SJSA1 (cell line): ENCODE results near the gene AKAP7. TPM values are rescaled to one million over a fixed set of nuclear protein-coding genes. Genes with fewer than 3 reads are reported as not detected.
"Not testable (repeated sequence)": the region's sequence is repeated elsewhere in the genome, so short reads cannot be mapped to it uniquely, and the experiment has no call there.

Experiments
- DNase-seq, 2 experiments: peaks; one replicate each; pipeline ENCODE4 v3.0.0-alpha.2; 2015 to 2020; ENCODE audit warnings: low spot score in 2 of 2, low read depth in 1 of 2
- H3K27ac ChIP-seq: fragments of 250-450 bp; sonication (Bioruptor Pico); 2 replicates; pipeline ENCODE4 v1.5.1; 2020; ENCODE audit warnings: mild to moderate bottlenecking, moderate library complexity
- H3K27me3 ChIP-seq: fragments of 250-450 bp; sonication (Bioruptor Pico); replicated peaks from 2 replicates; pipeline ENCODE4 v1.5.1; 2020; ENCODE audit warnings: mild to moderate bottlenecking, moderate library complexity
- H3K36me3 ChIP-seq: fragments of 250-450 bp; sonication (Bioruptor Pico); 2 replicates; pipeline ENCODE4 v1.5.1; 2020; ENCODE audit warnings: mild to moderate bottlenecking
- H3K4me1 ChIP-seq: fragments of 250-450 bp; sonication (Bioruptor Pico); replicated peaks from 2 replicates; pipeline ENCODE4 v1.6.1; 2021; ENCODE audit warnings: mild to moderate bottlenecking
- H3K4me3 ChIP-seq: fragments of 250-450 bp; sonication (Bioruptor Pico); 2 replicates; pipeline ENCODE4 v1.5.1; 2020; ENCODE audit warnings: mild to moderate bottlenecking
- H3K9me3 ChIP-seq: fragments of 250-450 bp; sonication (Bioruptor Pico); replicated peaks from 2 replicates; pipeline ENCODE4 v1.5.1; 2020; ENCODE audit warnings: mild to moderate bottlenecking
- total RNA-seq: library from RNA; depleted of rRNA; stranded (reverse); fragments of >200 nt; shearing (Covaris generic); gene quantifications from 2 replicates; pipeline ENCODE4 v1.2.3, GENCODE V29; 2014

AKAP7 gene
- total RNA-seq, 1 experiment from 2014 or later = 5.6 TPM

DNA sequence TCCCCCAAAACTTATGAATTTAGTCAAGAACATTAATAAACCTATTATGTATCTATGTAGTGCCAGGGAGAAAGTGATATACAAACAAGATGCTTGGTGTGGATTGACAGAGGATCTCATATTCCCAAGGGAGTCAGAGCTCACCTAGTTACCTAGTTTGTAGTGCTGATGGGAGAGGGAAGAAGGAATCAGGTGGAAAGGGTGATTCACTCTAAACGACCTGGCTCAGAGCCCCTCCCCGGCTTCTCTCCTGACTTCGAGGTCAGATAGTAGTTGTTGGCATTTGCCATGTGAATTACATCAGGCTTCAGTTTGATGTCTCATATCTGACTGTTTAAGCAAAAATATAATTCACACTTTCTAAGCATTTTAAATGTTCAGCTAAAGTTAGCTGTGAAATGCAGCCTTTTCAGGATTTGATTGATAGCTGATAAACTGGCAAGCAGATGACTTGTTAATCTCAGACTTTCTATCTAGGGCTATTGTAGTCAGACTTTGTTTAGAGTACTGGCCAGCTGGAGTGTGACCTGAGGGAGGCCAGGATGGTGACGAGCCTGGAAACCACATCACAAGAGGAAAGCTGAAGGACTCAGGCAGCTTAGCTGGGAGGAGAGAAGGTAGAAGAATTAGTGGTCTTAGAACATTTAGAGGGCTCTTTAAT, 123.7 kb downstream of the AKAP7 start:
- H3K4me1 ChIP-seq = no peaks in the 10 kb centered on the region
- H3K27me3 ChIP-seq = no peaks in the 10 kb centered on the region
- no peaks in the 10 kb centered on the region for H3K36me3 ChIP-seq
- no peak overlapping the region for H3K27ac ChIP-seq
- DNase-seq = no peak
- H3K9me3 ChIP-seq = no peaks in the 10 kb centered on the region
- H3K4me3 ChIP-seq = no peak overlapping the region

- H3K9me3 ChIP-seq, H3K27ac ChIP-seq, H3K4me3 ChIP-seq, H3K4me1 ChIP-seq, H3K27me3 ChIP-seq, DNase-seq, H3K36me3 ChIP-seq: not testable (repeated sequence)
Measured at GRCh38 chr6:131260960-131261359, 125.7 kb downstream of the AKAP7 start.

DNA sequence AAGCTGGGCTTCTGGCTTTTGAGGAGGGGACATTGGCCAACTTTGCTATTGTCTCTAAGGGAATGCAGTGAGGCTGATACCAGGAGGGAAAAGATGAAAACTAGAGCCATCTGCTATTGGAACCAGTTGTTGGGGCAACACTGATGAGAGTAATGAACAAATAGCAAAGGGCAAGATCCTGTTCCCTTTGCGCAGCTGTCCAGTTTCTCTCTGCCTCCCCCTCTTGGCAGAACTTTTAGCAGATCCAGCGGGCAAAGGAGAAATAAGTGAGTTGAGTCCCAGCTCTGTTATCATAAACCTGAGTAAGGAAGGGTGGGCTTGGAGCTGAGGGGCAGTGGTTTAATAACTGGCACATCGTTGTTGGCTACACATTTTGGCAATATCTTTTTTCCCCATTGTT, 126.8 kb downstream of the AKAP7 start:
- Histone ChIP-seq H3K9me3 (no peaks in the 10 kb centered on the region), H3K4me1 (no peaks in the 10 kb centered on the region), H3K27me3 (no peaks in the 10 kb centered on the region), H3K27ac (no peak overlapping the region), H3K4me3 (no peak overlapping the region), H3K36me3 (no peaks in the 10 kb centered on the region)
- no peak for DNase-seq

- Histone ChIP-seq H3K9me3 (no peaks in the 10 kb centered on the region), H3K27ac (no peak overlapping the region), H3K27me3 (no peaks in the 10 kb centered on the region), H3K4me1 (no peaks in the 10 kb centered on the region), H3K36me3 (no peaks in the 10 kb centered on the region), H3K4me3 (no peak overlapping the region)
- DNase-seq = no peak
Measured at GRCh38 chr6:131265939-131266338, 130.7 kb downstream of the AKAP7 start.

DNA sequence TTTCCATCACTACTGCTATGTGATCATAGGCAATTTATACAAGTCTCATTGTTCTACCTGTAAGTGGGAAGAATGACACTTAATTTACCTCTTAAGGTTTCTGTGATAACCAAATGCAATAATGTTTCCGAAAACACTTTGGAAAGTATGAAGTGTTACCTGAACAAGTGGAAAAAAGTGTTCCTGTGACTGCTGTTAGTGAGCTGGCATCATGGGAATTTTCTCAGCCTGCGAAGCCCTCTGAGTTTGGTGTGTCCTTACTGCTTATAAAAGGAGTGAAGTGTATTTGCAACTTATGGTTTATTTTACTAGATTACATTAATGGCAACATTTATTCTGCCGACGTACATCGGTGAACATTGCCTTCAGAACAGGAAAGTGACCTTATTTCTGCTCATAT, 133.0 kb downstream of the AKAP7 start:
- H3K36me3 ChIP-seq = no peaks in the 10 kb centered on the region
- no peaks in the 10 kb centered on the region for H3K27me3 ChIP-seq
- H3K4me3 ChIP-seq = no peak overlapping the region
- no peaks in the 10 kb centered on the region for H3K9me3 ChIP-seq
- no peaks in the 10 kb centered on the region for H3K4me1 ChIP-seq
- H3K27ac ChIP-seq = no peak overlapping the region
- no peak for DNase-seq

DNA sequence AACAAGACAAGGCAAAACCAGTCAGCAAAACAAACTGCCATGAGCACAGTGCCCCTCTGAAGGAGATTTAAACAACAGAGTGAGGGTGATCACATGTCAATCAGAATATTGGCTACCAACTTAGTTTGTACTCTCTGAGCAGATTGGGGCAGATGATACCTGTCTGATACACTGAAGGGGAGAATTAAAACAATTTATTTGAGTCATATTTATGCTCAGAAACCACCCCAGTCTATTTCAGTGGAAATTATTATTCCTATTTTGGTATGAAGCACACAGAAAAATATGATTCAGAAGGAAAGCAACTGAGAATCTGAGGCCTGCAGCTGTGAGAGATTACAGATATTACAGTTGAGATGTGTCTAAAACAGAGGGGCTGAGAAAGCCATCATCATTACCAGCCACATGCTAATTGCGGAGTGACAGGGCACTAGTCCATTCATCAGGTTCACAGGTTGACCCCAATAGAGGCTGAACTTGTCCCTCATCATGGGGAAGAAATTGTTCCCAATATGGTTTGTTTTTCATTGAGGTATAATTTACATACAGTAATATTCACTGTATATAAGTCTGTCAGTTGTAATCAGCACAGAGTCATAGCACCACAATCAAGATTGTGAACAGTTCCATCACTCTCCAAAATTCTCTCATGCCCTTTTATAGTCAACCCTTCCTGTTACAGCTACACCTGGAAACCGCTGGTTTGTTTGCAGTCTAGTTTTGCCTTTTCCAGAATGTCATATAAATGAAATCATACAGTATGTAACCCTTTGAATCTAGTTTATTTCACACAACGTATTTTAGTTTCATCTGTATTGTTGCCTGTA, 134.5 kb downstream of the AKAP7 start:
- no peak for DNase-seq
- no peaks in the 10 kb centered on the region for H3K9me3 ChIP-seq
- no peak overlapping the region for H3K27ac ChIP-seq

GRCh38 chr6:131270534-131270933, 135.3 kb downstream of the AKAP7 start:
- H3K36me3 ChIP-seq = no peaks in the 10 kb centered on the region
- no peak overlapping the region for H3K27ac ChIP-seq
- no peaks in the 10 kb centered on the region for H3K9me3 ChIP-seq
- no peaks in the 10 kb centered on the region for H3K27me3 ChIP-seq
- no peaks in the 10 kb centered on the region for H3K4me1 ChIP-seq
- no peak for DNase-seq
- H3K4me3 ChIP-seq = no peak overlapping the region

More for the DNA sequence above, 134.5 kb downstream of the AKAP7 start:
- H3K27me3 ChIP-seq = no peaks in the 10 kb centered on the region
- H3K36me3 ChIP-seq = no peaks in the 10 kb centered on the region
- H3K4me3 ChIP-seq = no peak overlapping the region
- H3K4me1 ChIP-seq = no peaks in the 10 kb centered on the region

DNA sequence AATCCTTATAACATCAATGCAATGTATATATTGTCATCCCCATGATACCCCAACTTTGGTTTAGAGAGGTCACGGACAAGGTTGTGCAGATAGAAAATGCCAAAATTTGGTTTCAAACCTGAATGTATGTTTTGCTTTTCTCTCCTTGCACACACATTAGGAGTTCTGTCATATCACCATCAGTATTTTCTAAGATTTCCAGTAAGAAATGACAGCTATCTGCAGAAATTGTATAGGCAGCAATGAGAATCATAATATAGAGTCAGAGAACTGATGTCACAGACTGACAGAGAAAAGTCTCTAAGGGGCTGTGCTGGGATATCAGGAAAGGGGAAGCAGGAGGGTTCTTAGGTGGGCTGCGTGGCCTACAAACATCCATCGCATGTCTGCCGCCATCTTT, 140.0 kb downstream of the AKAP7 start:
- Histone ChIP-seq H3K4me1 (no peaks in the 10 kb centered on the region), H3K36me3 (no peaks in the 10 kb centered on the region), H3K9me3 (no peaks in the 10 kb centered on the region), H3K27me3 (no peaks in the 10 kb centered on the region), H3K27ac (no peak overlapping the region), H3K4me3 (no peak overlapping the region)
- no peak for DNase-seq

DNA sequence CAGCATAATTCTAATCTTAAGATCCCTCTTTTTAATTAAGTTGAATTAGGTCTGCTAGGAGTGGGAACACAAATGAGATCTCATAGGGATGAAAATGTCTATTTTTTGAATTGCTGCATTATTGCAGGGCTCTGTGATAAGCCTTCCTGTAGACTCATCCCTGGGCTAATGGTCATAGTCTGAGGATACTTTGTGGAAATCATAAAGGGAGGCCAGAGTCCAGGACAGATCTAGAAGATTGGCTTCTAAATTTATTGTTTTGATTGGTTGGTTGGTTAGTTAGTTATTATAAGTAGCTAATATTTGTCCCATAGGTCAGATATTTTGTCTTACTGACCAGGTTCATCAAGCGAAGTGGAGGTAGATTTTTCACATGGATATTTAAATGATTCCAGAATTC, 142.3 kb downstream of the AKAP7 start:
- H3K36me3 ChIP-seq = no peaks in the 10 kb centered on the region
- DNase-seq = no peak
- no peaks in the 10 kb centered on the region for H3K27me3 ChIP-seq
- no peaks in the 10 kb centered on the region for H3K9me3 ChIP-seq
- H3K4me3 ChIP-seq = no peak overlapping the region
- H3K27ac ChIP-seq = no peak overlapping the region
- H3K4me1 ChIP-seq = no peaks in the 10 kb centered on the region

- H3K36me3 ChIP-seq = no peaks in the 10 kb centered on the region
- DNase-seq = no peak
Measured at GRCh38 chr6:131281471-131282270, 146.4 kb downstream of the AKAP7 start.

GRCh38 chr6:131282365-131282764, 147.1 kb downstream of the AKAP7 start:
- no peak overlapping the region for H3K4me3 ChIP-seq
- H3K27me3 ChIP-seq = no peaks in the 10 kb centered on the region
- H3K36me3 ChIP-seq = no peaks in the 10 kb centered on the region
- no peaks in the 10 kb centered on the region for H3K4me1 ChIP-seq
- DNase-seq = no peak
- no peaks in the 10 kb centered on the region for H3K9me3 ChIP-seq
- H3K27ac ChIP-seq = no peak overlapping the region

More at GRCh38 chr6:131281471-131282270, 146.4 kb downstream of the AKAP7 start:
- H3K4me1 ChIP-seq = no peaks in the 10 kb centered on the region
- no peak overlapping the region for H3K4me3 ChIP-seq
- H3K9me3 ChIP-seq = no peaks in the 10 kb centered on the region
- no peak overlapping the region for H3K27ac ChIP-seq
- no peaks in the 10 kb centered on the region for H3K27me3 ChIP-seq

GRCh38 chr6:131283466-131284175, 148.4 kb downstream of the AKAP7 start:
- H3K9me3 ChIP-seq = no peaks in the 10 kb centered on the region
- no peak overlapping the region for H3K27ac ChIP-seq
- no peaks in the 10 kb centered on the region for H3K4me1 ChIP-seq
- H3K36me3 ChIP-seq = no peaks in the 10 kb centered on the region
- DNase-seq = no peak
- H3K4me3 ChIP-seq = no peak overlapping the region
- H3K27me3 ChIP-seq = no peaks in the 10 kb centered on the region

DNA sequence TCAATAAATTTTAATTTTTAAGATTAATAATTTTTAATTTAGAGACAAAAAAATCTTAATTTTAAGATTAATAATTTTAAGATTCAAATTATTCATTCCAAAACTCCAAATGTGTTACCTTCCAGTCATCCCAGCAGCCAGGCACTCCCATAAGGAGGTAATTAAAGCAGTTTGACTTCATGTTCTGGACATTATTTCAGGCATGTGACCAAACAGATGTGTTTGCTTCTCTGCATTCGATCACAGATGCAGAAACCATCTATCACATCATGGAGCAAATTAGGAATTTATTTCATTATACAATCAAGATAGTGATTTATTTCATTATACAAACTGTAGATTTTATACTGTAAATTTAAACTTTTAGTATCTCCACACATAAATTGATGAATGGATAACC, 150.3 kb downstream of the AKAP7 start:
- no peak for DNase-seq
- H3K27ac ChIP-seq = no peak overlapping the region
- H3K4me1 ChIP-seq = no peaks in the 10 kb centered on the region
- no peaks in the 10 kb centered on the region; the same call in 1 of the 2 replicates for H3K27me3 ChIP-seq
- H3K36me3 ChIP-seq = no peaks in the 10 kb centered on the region
- H3K9me3 ChIP-seq = no peaks in the 10 kb centered on the region
- no peak overlapping the region for H3K4me3 ChIP-seq
